Testis (tissue), 2 donors: ENCODE results near the gene RBBP8.

ENCODE experiments used
- CTCF ChIP-seq, 3 experiments: fragments of 450-650 bp in 2 of 3; fragments of 200-600 bp in 1 of 3; sonication (generic) in 1 of 3; IDR thresholded peaks; one replicate each; pipeline ENCODE4 v1.5.1; 2016 to 2019; ENCODE audit warnings: antibody characterized with exemption in 3 of 3, mild to moderate bottlenecking in 2 of 3, moderate library complexity in 1 of 3
- POLR2A ChIP-seq: fragments of 450-650 bp; IDR thresholded peaks from one replicate; pipeline ENCODE4 v1.6.1; 2017; ENCODE audit warnings: antibody characterized with exemption, mild to moderate bottlenecking, moderate library complexity

GRCh38 chr18:22964116-22964515 is 31.0 kb downstream of the RBBP8 start:
- TF ChIP-seq CTCF (IDR thresholded peaks at IDR 0.05) (no peak), POLR2A (no peak)
